22Rv1 (cell line): ENCODE measurements around the gene ZNG1F.
"Not testable (repeated sequence)": the region's sequence is repeated elsewhere in the genome, so short reads cannot be mapped to it uniquely, and the experiment has no call there.

Source experiments
- CTCF ChIP-seq: fragments of 450-650 bp; IDR thresholded peaks from 2 replicates; pipeline ENCODE4 v1.5.1; 2017; ENCODE audit warnings: mild to moderate bottlenecking
- ZFX ChIP-seq: fragments of 450-650 bp; IDR thresholded peaks from 2 replicates; pipeline ENCODE4 v1.6.1; 2017; ENCODE audit warnings: antibody characterized with exemption, borderline replicate concordance

- not testable (repeated sequence) for TF ChIP-seq CTCF, ZFX
Observed at GRCh38 chr9:41111414-41111813, 77.7 kb downstream of the ZNG1F start.
